IMR-90 (cell line): ENCODE data around the gene ZBP1.

Experiments used
- BHLHE40 ChIP-seq: fragments of 150-350 bp; IDR thresholded peaks from 2 replicates; pipeline ENCODE4 v1.6.1; 2016; ENCODE audit warnings: mild to moderate bottlenecking, low read depth, low read length
- CTCF ChIP-seq: conservative IDR thresholded peaks from 2 replicates; pipeline ENCODE4 v1.5.1; 2012; ENCODE audit warnings: mild to moderate bottlenecking, low read depth, low read length, improper control_type of control experiment
- FOS ChIP-seq: fragments of 150-350 bp; IDR thresholded peaks from 2 replicates; pipeline ENCODE4 v1.6.1; 2016; ENCODE audit warnings: low read depth, low read length
- POLR2A ChIP-seq: IDR thresholded peaks from 2 replicates; pipeline ENCODE4 v1.6.1; 2012; ENCODE audit warnings: mild to moderate bottlenecking, low read depth, low read length
- RAD21 ChIP-seq: IDR thresholded peaks from 2 replicates; pipeline ENCODE4 v1.6.1; 2012; ENCODE audit warnings: low read length, improper control_type of control experiment
- SMC3 ChIP-seq: fragments of 150-350 bp; IDR thresholded peaks from 2 replicates; pipeline ENCODE4 v1.6.1; 2016; ENCODE audit warnings: low read depth, mild to moderate bottlenecking, antibody characterized with exemption, low read length, moderate library complexity

- TF ChIP-seq CTCF, result no peak
- no peak for TF ChIP-seq RAD21
- TF ChIP-seq BHLHE40, result no peak
- no peak for TF ChIP-seq POLR2A
- no peak for TF ChIP-seq FOS
- TF ChIP-seq SMC3, result no peak
Observed at GRCh38 chr20:57583289-57584257, 36.7 kb downstream of the ZBP1 start.
